ENCODE data around the gene CSNK1D.

CSNK1D gene

DNA sequence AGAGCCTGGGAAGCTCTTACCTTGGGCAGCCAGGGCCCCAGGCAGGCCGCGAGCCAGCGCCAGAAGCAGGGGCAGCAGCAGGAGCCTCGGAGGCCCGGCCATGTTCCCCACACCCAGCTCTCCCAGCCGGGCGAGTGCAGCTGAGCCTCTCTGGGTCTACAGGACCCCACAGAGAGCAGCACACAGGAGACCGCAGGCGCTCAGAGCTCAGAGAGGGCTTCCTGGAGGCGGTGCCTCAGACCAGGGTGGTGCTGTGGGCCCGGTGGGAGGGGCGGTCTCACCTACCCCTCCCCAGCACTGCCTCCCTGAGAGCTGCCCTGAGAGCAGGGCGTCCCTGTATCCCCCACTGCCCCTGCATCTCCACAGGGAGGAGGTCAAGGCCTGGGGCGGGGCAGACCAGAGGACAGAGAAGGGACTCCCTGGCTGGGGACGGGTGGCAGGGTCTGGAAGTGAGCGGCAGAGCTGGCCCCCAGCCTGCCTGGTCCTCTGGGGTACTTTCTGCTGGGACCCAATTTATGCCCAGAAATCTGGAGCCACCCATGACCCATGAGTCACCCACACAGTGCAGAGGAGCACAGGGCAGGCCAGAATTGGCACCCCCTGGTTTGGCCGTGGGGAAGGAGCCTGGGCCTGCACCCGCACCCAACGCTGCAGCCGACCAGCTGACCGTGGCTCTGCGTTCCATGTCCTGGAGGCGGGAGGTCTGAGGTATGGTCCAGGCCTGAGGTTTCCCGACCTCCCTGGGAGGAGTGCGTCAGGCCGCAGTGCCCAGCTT, 44.1 kb upstream of the CSNK1D start, which contains the start of gene CD7:
TSS of gene CD7 (minus strand) at position 215 of the 775 bp plus-strand sequence. CDS start at position 102, 113 bp downstream.
- no peak within 1 kb of the TSS for H3K27ac ChIP-seq (ENCODE audit: low read depth in 2 of 2, low read length in 2 of 2)
- peak within 1 kb of the TSS; percentile 18 to 27 for H3K4me3 ChIP-seq (ENCODE audit: low read length in 2 of 2)
- H3K9me3 ChIP-seq (ENCODE audit: control insufficient read depth in 2 of 2, low read length in 2 of 2), result no peaks in the 10 kb centered on the region
- H3K36me3 ChIP-seq (ENCODE audit: control insufficient read depth in 2 of 2, insufficient read depth in 2 of 2, low read length in 2 of 2), result no peaks in the 10 kb centered on the region
- H3K9ac ChIP-seq (ENCODE audit: low read depth in 1 of 2, low read length in 2 of 2), result no peak within 1 kb of the TSS
- peaks cover 9 to 17% of the 10 kb centered on the region in 2 donors for H3K27me3 ChIP-seq (ENCODE audit: control insufficient read depth in 2 of 2, insufficient read depth in 2 of 2, low read length in 2 of 2)
- peaks cover 0 to 2% of the 10 kb centered on the region in 2 donors for H3K4me1 ChIP-seq (ENCODE audit: control insufficient read depth in 2 of 2, insufficient read depth in 2 of 2, low read length in 2 of 2)

DNA sequence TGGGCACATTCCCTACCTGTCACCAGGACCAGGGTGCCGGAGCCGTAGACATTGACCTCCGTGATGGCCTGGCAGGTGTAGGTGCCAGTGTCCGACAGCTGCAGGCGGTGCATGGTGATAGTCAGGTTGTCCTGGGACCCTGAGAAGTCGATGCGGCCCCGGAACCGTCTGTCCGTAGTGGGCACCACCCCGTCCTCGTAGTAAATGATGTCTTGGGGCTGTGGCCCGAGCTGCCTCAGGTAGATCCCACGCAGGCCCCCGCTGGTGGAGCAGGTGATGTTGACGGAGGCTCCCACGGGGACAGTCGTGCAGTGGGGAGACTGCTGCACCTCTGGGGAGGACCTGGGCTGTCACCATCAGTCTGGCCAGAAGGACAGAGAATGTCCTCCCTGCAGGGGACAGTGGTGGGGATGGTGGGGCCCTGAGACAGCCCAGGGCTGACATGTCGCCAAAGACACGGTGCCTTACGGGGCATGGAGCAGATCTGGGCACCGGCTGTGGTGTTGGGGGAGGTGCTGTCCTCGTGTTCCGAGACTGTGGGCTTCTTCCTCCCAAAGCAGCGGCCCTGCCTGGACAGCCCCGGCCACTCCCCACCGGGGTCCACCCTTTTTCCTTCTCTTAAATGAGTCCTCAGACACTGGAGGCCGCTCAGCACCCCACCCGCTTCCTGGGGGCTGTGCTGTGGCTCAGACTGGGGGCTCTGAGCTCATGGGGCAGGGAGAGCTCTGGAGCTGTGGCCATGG, 43.3 kb upstream of the CSNK1D start:
- no peak overlapping the region for H3K27ac ChIP-seq (ENCODE audit: low read depth in 2 of 2, low read length in 2 of 2)
- H3K9me3 ChIP-seq (ENCODE audit: control insufficient read depth in 2 of 2, low read length in 2 of 2), result no peaks in the 10 kb centered on the region
- peak overlapping the region; percentile 18 to 27 for H3K4me3 ChIP-seq (ENCODE audit: low read length in 2 of 2)
- peaks cover 0 to 2% of the 10 kb centered on the region in 2 donors for H3K4me1 ChIP-seq (ENCODE audit: control insufficient read depth in 2 of 2, insufficient read depth in 2 of 2, low read length in 2 of 2)
- H3K36me3 ChIP-seq (ENCODE audit: control insufficient read depth in 2 of 2, insufficient read depth in 2 of 2, low read length in 2 of 2), result no peaks in the 10 kb centered on the region
- peaks cover 9 to 17% of the 10 kb centered on the region in 2 donors for H3K27me3 ChIP-seq (ENCODE audit: control insufficient read depth in 2 of 2, insufficient read depth in 2 of 2, low read length in 2 of 2)
- H3K9ac ChIP-seq (ENCODE audit: low read depth in 1 of 2, low read length in 2 of 2), result no peak overlapping the region

DNA sequence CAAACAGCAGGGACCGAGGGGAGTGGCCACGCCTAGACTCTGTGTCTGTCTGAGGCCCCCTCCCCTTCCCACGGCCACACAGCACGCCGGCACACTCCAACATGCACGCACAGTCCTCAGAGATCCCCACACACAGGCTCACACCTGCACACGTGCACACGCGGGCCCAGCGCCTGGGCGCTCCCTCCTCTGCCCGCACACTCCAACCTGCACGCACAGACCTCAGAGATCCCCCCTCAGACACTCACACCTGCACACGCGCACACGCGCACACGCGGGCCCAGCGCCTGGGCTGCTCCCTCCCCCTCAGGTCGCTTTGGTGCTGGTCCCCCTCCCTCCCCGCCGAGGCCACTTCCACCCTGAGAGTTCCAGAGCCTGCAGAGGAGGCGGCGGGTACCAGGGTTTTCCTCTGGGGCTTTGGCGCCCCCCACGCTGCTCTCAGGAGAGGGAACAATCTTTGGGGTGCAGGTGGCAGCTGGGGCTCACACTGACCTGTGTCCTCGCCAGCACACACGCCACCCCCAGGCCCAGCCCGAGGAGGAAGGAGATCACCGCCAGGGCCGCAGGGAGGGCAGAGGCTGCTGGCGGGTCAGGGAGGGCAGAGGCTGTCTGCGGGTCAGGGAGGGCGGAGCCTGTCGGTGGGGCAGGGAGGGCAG, 42.3 kb upstream of the CSNK1D start:
- Histone ChIP-seq H3K36me3 (ENCODE audit: control insufficient read depth in 2 of 2, insufficient read depth in 2 of 2, low read length in 2 of 2) (no peaks in the 10 kb centered on the region), H3K9me3 (ENCODE audit: control insufficient read depth in 2 of 2, low read length in 2 of 2) (no peaks in the 10 kb centered on the region), H3K4me1 (ENCODE audit: control insufficient read depth in 2 of 2, insufficient read depth in 2 of 2, low read length in 2 of 2) (peaks cover 0 to 2% of the 10 kb centered on the region in 2 donors), H3K27ac (ENCODE audit: low read depth in 2 of 2, low read length in 2 of 2) (no peak overlapping the region), H3K27me3 (ENCODE audit: control insufficient read depth in 2 of 2, insufficient read depth in 2 of 2, low read length in 2 of 2) (peaks cover 12 to 17% of the 10 kb centered on the region in 2 donors), H3K4me3 (ENCODE audit: low read length in 2 of 2) (no peak overlapping the region), H3K9ac (ENCODE audit: low read depth in 1 of 2, low read length in 2 of 2) (no peak overlapping the region)

DNA sequence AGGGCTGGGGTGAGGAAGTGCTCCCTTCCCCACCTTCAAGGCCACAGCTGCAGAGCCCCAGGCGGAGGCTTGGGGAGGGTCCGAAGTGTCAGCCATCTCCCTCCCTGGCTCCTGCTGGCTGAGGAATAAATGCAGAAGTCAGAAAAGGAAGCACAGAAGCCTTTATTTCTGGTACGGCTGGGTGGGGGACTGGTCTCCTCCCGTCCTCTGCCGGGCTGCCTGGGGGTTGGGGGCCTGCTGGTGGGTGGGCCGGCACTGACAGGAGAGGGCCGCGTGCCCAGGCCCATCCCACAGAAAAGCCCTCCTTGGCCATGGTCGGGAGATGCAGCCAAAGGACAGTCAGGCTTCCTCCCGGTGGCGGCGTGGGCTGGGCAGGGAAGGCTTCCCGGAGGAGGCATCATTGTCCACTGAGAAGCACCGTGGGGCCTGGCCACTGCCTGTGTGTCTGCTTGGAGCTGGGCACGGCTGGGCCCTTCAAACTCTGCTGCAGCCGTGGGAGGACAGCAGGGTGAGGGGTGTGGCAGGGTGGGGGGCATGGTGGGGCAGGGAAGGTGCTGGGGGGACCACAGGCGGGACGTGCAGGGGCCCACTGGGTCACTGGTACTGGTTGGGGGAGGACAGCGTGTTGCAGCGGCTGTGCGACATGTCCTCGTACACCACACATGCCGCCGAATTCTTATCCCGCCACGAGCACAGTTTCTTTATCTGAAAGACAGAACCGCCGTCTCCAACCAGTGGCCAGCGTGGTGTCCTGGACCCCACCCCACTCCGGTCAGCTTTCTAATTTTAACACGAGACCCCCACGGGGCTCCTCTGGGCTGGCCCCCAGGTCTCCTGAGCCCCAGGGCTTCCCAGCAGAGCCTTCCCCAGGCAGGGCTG, 41.5 kb upstream of the CSNK1D start:
- Histone ChIP-seq H3K4me1 (ENCODE audit: control insufficient read depth in 2 of 2, insufficient read depth in 2 of 2, low read length in 2 of 2) (peaks cover 4 to 6% of the 10 kb centered on the region in 2 donors), H3K36me3 (ENCODE audit: control insufficient read depth in 2 of 2, insufficient read depth in 2 of 2, low read length in 2 of 2) (no peaks in the 10 kb centered on the region), H3K27ac (ENCODE audit: low read depth in 2 of 2, low read length in 2 of 2) (no peak overlapping the region), H3K9ac (ENCODE audit: low read depth in 1 of 2, low read length in 2 of 2) (no peak overlapping the region), H3K4me3 (ENCODE audit: low read length in 2 of 2) (no peak overlapping the region), H3K27me3 (ENCODE audit: control insufficient read depth in 2 of 2, insufficient read depth in 2 of 2, low read length in 2 of 2) (peaks cover 12 to 17% of the 10 kb centered on the region in 2 donors), H3K9me3 (ENCODE audit: control insufficient read depth in 2 of 2, low read length in 2 of 2) (no peaks in the 10 kb centered on the region)

DNA sequence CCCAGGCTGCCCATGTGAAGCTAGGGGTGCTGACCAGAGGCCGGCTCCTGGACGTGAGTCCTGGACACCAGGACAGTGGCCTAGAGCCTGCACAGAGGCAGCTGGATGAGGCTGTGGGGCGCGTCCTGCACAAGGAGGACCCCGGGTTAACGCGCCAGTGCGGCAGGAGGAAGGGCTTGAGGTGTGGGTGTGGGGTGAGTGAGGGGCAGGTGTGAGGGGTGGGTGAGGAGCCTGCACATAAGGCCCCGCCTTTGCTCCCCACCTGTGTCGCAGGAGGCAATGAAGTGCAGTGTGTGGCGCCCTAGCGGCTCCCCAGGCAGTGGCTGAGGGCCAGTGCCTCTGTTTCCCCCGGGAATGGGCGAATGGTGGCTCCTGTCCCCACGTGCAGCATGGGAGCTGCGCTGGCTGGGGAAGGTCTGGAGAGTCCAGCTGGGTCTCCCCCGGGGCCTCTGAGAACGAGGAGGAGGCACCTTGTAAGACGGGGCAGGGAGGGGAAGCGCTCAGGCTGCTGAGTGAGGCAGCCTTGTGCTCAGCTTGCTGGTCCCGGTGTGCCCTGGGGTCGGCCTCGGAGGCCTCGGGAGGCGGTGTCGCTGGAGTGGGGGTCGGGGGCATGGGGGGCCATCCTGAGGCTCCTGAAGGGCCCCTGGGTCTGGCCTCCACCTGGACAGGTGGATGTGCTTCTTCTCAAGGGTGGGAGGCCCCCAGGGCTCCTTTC, 40.7 kb upstream of the CSNK1D start:
- Histone ChIP-seq H3K4me1 (ENCODE audit: control insufficient read depth in 2 of 2, insufficient read depth in 2 of 2, low read length in 2 of 2) (peaks cover 7 to 10% of the 10 kb centered on the region in 2 donors), H3K27me3 (ENCODE audit: control insufficient read depth in 2 of 2, insufficient read depth in 2 of 2, low read length in 2 of 2) (peaks cover 12 to 17% of the 10 kb centered on the region in 2 donors), H3K36me3 (ENCODE audit: control insufficient read depth in 2 of 2, insufficient read depth in 2 of 2, low read length in 2 of 2) (no peaks in the 10 kb centered on the region), H3K9ac (ENCODE audit: low read depth in 1 of 2, low read length in 2 of 2) (no peak overlapping the region), H3K4me3 (ENCODE audit: low read length in 2 of 2) (no peak overlapping the region), H3K9me3 (ENCODE audit: control insufficient read depth in 2 of 2, low read length in 2 of 2) (no peaks in the 10 kb centered on the region), H3K27ac (ENCODE audit: low read depth in 2 of 2, low read length in 2 of 2) (no peak overlapping the region)

DNA sequence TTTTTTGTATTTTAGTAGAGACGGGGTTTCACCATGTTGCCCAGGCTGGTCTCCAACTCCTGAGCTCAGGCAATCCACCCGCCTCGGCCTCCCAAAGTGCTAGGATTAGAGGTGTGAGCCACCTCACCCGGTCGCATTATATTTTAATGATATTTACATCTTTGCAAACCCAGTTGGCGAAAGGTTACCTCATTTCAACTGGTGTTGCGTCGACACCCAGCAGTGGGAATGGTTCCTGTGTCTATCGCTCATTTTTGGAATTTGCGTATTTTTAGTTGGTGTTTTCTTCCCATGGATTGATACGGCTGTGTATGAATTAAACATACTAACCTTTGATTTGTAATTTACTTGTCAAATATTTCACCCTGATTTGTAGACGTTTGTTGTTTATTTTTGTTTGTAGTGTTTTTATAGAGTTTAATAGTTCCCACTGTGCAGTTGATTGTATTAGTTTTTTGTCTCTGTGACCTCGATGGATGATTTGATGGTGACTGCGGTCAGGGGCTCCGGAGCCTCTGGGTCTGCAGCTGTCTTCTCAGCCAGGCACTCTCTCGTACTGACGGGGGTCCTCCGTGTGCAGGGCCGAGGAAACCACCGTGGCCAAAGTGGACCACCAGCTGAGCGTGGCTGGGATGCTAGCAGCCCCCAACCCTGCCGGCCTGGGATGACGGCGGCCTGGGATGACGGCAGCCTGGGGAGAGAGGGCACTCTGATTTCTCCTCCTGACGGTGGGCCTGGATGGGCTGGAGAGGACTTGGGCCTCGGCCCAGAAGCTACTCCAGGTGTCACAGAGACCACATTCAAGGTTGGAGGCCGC, 39.9 kb upstream of the CSNK1D start:
- Histone ChIP-seq H3K36me3 (ENCODE audit: control insufficient read depth in 2 of 2, insufficient read depth in 2 of 2, low read length in 2 of 2) (no peaks in the 10 kb centered on the region), H3K4me3 (ENCODE audit: low read length in 2 of 2) (no peak overlapping the region), H3K27ac (ENCODE audit: low read depth in 2 of 2, low read length in 2 of 2) (no peak overlapping the region), H3K4me1 (ENCODE audit: control insufficient read depth in 2 of 2, insufficient read depth in 2 of 2, low read length in 2 of 2) (peaks cover 7 to 10% of the 10 kb centered on the region in 2 donors), H3K27me3 (ENCODE audit: control insufficient read depth in 2 of 2, insufficient read depth in 2 of 2, low read length in 2 of 2) (peaks cover 12 to 17% of the 10 kb centered on the region in 2 donors), H3K9me3 (ENCODE audit: control insufficient read depth in 2 of 2, low read length in 2 of 2) (no peaks in the 10 kb centered on the region), H3K9ac (ENCODE audit: low read depth in 1 of 2, low read length in 2 of 2) (no peak overlapping the region)

DNA sequence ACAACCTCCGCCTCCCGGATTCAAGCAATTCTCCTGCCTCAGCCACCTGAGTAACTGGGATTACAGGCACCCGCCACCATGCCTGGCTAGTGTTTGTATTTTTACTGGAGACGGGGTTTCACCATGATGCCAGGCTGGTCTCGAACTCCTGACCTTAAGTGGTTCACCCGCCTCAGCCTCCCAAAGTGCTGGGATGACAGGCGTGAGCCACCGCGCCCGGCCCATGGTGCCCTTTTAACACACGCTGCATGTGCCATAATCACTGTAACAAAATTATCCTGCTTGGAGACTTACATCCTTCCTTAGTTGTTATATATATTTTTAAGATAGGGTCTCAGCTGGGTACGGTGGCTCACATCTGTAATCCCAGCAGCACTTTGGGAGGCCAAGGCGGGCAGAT, 38.5 kb upstream of the CSNK1D start:
- no peak overlapping the region for H3K27ac ChIP-seq (ENCODE audit: low read depth in 2 of 2, low read length in 2 of 2)
- no peaks in the 10 kb centered on the region for H3K36me3 ChIP-seq (ENCODE audit: control insufficient read depth in 2 of 2, insufficient read depth in 2 of 2, low read length in 2 of 2)
- H3K27me3 ChIP-seq (ENCODE audit: control insufficient read depth in 2 of 2, insufficient read depth in 2 of 2, low read length in 2 of 2), result peaks cover 12 to 17% of the 10 kb centered on the region in 2 donors
- H3K9me3 ChIP-seq (ENCODE audit: control insufficient read depth in 2 of 2, low read length in 2 of 2), result no peaks in the 10 kb centered on the region
- H3K9ac ChIP-seq (ENCODE audit: low read depth in 1 of 2, low read length in 2 of 2), result no peak overlapping the region
- H3K4me3 ChIP-seq (ENCODE audit: low read length in 2 of 2), result no peak overlapping the region
- peaks cover 7 to 10% of the 10 kb centered on the region in 2 donors for H3K4me1 ChIP-seq (ENCODE audit: control insufficient read depth in 2 of 2, insufficient read depth in 2 of 2, low read length in 2 of 2)

DNA sequence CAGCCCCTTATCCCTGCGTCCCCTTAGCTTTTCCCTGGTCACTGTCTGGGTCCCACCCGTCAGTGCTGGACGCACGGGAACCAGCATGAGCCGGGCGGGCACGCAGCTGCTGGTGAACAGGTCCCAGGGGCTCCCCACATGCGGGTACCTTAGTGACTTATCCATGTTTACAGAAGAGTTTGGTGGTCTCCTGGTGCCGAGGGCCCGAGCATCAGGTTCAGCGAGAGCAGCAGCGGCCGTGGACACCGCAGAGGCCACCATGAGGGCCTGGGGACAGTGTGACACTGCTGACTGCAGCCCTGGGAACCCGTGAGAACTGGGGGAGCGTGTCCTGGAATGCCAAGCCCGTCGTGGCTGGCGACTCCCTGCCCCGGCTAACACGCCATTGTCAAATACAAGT, 37.4 kb upstream of the CSNK1D start:
- Histone ChIP-seq H3K9ac (ENCODE audit: low read depth in 1 of 2, low read length in 2 of 2) (no peak overlapping the region), H3K4me1 (ENCODE audit: control insufficient read depth in 2 of 2, insufficient read depth in 2 of 2, low read length in 2 of 2) (peaks cover 7 to 8% of the 10 kb centered on the region in 2 donors), H3K9me3 (ENCODE audit: control insufficient read depth in 2 of 2, low read length in 2 of 2) (no peaks in the 10 kb centered on the region), H3K27ac (ENCODE audit: low read depth in 2 of 2, low read length in 2 of 2) (no peak overlapping the region), H3K36me3 (ENCODE audit: control insufficient read depth in 2 of 2, insufficient read depth in 2 of 2, low read length in 2 of 2) (no peaks in the 10 kb centered on the region), H3K4me3 (ENCODE audit: low read length in 2 of 2) (no peak overlapping the region), H3K27me3 (ENCODE audit: control insufficient read depth in 2 of 2, insufficient read depth in 2 of 2, low read length in 2 of 2) (peaks cover 10% of the 10 kb centered on the region in 2 donors)

All from mucosa of rectum (tissue), 2 donors.